Tibial nerve (tissue), 4 donors: ENCODE data around the gene ABHD1.

Experiments used
- CTCF ChIP-seq, 5 experiments: fragments of 200-600 bp in 3 of 5; fragments of 450-650 bp in 2 of 5; sonication (generic) in 3 of 5; IDR thresholded peaks; one replicate each; pipeline ENCODE4 v1.5.1; 2016 to 2019; ENCODE audit warnings: antibody characterized with exemption in 5 of 5, mild to moderate bottlenecking in 3 of 5, moderate library complexity in 2 of 5
- EP300 ChIP-seq, 2 donors: sonication (generic); formaldehyde crosslinking; IDR thresholded peaks; one replicate each; pipeline ENCODE4 v1.6.1; 2017; ENCODE audit warnings: antibody characterized with exemption in 2 of 2, mild to moderate bottlenecking in 1 of 2
- POLR2A ChIP-seq, 2 donors: fragments of 450-650 bp; IDR thresholded peaks; one replicate each; pipeline ENCODE4 v1.6.1; 2017; ENCODE audit warnings: antibody characterized with exemption in 2 of 2, mild to moderate bottlenecking in 2 of 2, moderate library complexity in 2 of 2

DNA sequence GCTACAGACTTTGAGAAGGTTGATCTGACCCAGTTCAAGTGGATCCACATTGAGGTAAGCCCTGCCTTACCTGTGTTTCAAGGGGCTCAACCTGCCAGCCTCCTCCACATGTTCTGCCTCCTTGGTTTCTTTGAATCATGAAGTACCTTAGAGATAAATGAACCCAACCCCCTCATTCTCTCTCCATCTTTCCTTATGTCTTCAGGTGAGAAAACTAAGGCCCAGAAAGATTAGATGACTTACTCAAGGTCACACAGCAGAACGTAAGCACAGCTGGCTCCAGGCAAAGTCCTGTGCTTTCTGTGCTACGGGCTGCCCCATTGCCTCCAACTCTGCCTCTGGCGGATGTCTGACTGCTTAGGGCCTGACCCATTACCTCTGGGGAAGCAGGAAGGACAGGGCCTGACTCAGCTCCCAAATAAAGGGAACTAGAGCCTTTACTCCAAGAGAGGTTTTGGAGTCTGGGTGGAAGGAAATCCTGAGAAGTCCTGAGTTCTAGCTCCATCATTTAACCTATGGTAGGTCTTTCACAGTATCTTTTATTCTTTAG, 26.8 kb upstream of the ABHD1 start:
- TF ChIP-seq CTCF (IDR thresholded peaks at IDR 0.05): no peak
- TF ChIP-seq EP300 (IDR thresholded peaks at IDR 0.05): no peak
- no peak for TF ChIP-seq POLR2A (IDR thresholded peaks at IDR 0.05)
